ENCODE results near the gene ZNF546.
"Not testable (repeated sequence)": the region's sequence is repeated elsewhere in the genome, so short reads cannot be mapped to it uniquely, and the experiment has no call there.

ZNF546 gene

GRCh38 chr19:39983695-39984300 is 13.1 kb upstream of the ZNF546 start:
- DNase-seq (ENCODE audit: low read depth in 4 of 4, low spot score in 1 of 4): no peak

- no peak for DNase-seq (ENCODE audit: low read depth in 4 of 4, low spot score in 1 of 4)
Measured at GRCh38 chr19:39986643-39987042, 10.2 kb upstream of the ZNF546 start.

- no peak for DNase-seq (ENCODE audit: low read depth in 4 of 4, low spot score in 1 of 4)
Measured at GRCh38 chr19:39987167-39987566, 9.7 kb upstream of the ZNF546 start.

- DNase-seq (ENCODE audit: low read depth in 4 of 4, low spot score in 1 of 4): no peak
Measured at GRCh38 chr19:39987596-39987995, 9.3 kb upstream of the ZNF546 start.

GRCh38 chr19:39993605-39994004 is 3.3 kb upstream of the ZNF546 start:
- no peak for DNase-seq (ENCODE audit: low read depth in 4 of 4, low spot score in 1 of 4)

GRCh38 chr19:39994361-39994760 is 2.5 kb upstream of the ZNF546 start:
- no peak for DNase-seq (ENCODE audit: low read depth in 4 of 4, low spot score in 1 of 4)

GRCh38 chr19:39995794-39996193 is 1.1 kb upstream of the ZNF546 start:
- no peak for DNase-seq (ENCODE audit: low read depth in 4 of 4, low spot score in 1 of 4)

- DNase-seq (ENCODE audit: low read depth in 4 of 4, low spot score in 1 of 4): peak in 3 of 4 experiments; percentile 6 to 16 (median 15)
Measured at GRCh38 chr19:39996218-39996810, 546 bp upstream of the ZNF546 start.

- DNase-seq (ENCODE audit: low read depth in 4 of 4, low spot score in 1 of 4): peak in 2 of 4 experiments; percentile 13 to 24
Measured at GRCh38 chr19:39997638-39998216, 867 bp downstream of the ZNF546 start.

GRCh38 chr19:39998501-39998900 is 1.6 kb downstream of the ZNF546 start:
- DNase-seq (ENCODE audit: low read depth in 4 of 4, low spot score in 1 of 4): no peak

- no peak for DNase-seq (ENCODE audit: low read depth in 4 of 4, low spot score in 1 of 4)
Measured at GRCh38 chr19:40005691-40006272, 8.9 kb downstream of the ZNF546 start.

- no peak for DNase-seq (ENCODE audit: low read depth in 4 of 4, low spot score in 1 of 4)
Measured at GRCh38 chr19:40006273-40006691, 9.4 kb downstream of the ZNF546 start.

- DNase-seq (ENCODE audit: low read depth in 4 of 4, low spot score in 1 of 4): no peak
Measured at GRCh38 chr19:40009674-40010073, 12.8 kb downstream of the ZNF546 start.

- no peak for DNase-seq (ENCODE audit: low read depth in 4 of 4, low spot score in 1 of 4)
Measured at GRCh38 chr19:40013991-40014390, 17.1 kb downstream of the ZNF546 start.

GRCh38 chr19:40023969-40024368 is 27.1 kb downstream of the ZNF546 start:
- DNase-seq (ENCODE audit: low read depth in 4 of 4, low spot score in 1 of 4): no peak

GRCh38 chr19:40025938-40026596 is 29.2 kb downstream of the ZNF546 start:
- DNase-seq (ENCODE audit: low read depth in 4 of 4, low spot score in 1 of 4): no peak

GRCh38 chr19:40026597-40026970 is 29.7 kb downstream of the ZNF546 start:
- no peak for DNase-seq (ENCODE audit: low read depth in 4 of 4, low spot score in 1 of 4)

GRCh38 chr19:40033989-40034560 is 37.2 kb downstream of the ZNF546 start:
- DNase-seq (ENCODE audit: low read depth in 4 of 4, low spot score in 1 of 4): no peak

GRCh38 chr19:40035996-40036395 is 39.1 kb downstream of the ZNF546 start:
- no peak for DNase-seq (ENCODE audit: low read depth in 4 of 4, low spot score in 1 of 4)

- not testable (repeated sequence) for DNase-seq (ENCODE audit: low read depth in 4 of 4, low spot score in 1 of 4)
Measured at GRCh38 chr19:40038047-40038446, 41.2 kb downstream of the ZNF546 start.

GRCh38 chr19:40041718-40042117 is 44.9 kb downstream of the ZNF546 start:
- DNase-seq (ENCODE audit: low read depth in 4 of 4, low spot score in 1 of 4): not testable (repeated sequence)

Measured in stimulated activated CD4-positive, alpha-beta T cell treated with anti-CD3 and anti-CD28 coated beads, Interleukin-1b, Interleukin-23, amount 100 ng/mL, for 24 hours (primary cell).